Cardiac septum (tissue), 1 donor: Measurements from ENCODE around the gene EXOC8. TPM values are rescaled to one million over a fixed set of nuclear protein-coding genes. Genes with fewer than 3 reads are reported as not detected.

ENCODE experiments used
- DNase-seq: peaks from one replicate; pipeline ENCODE4 v3.0.0-alpha.2; 2020; ENCODE audit warnings: low spot score
- intact Hi-C: fragments of 100-400 bp; cut with DNase I; formaldehyde crosslinking; loops from one replicate; pipeline ENCODE4 v1.14.0; 2022
- total RNA-seq: library from RNA; stranded (reverse); fragmentation: NEBNext Ultra II Directional; extraction: Animal tissue kit (Norgen Biotek cat#: 25700); gene quantifications from one replicate; pipeline ENCODE4 v1.2.1, GENCODE V29; 2021
- donor health status: DM: no; HTN: no; CAD: no.

The EXOC8 gene
- total RNA-seq, 1 donor from 2014 or later: 11.5 TPM

- DNase-seq: no peak
- intact Hi-C loops: no loop called here
Measured at GRCh38 chr1:231324660-231325059, 13.0 kb downstream of the EXOC8 start.

GRCh38 chr1:231322880-231323530, 14.6 kb downstream of the EXOC8 start:
- intact Hi-C loops: no loop called here
- no peak for DNase-seq

GRCh38 chr1:231319080-231319479, 18.6 kb downstream of the EXOC8 start:
- intact Hi-C loops: no loop called here
- no peak for DNase-seq

GRCh38 chr1:231318568-231318967, 19.1 kb downstream of the EXOC8 start:
- no peak for DNase-seq
- intact Hi-C loops: no loop called here

- DNase-seq: no peak
Measured at GRCh38 chr1:231318015-231318355, 19.7 kb downstream of the EXOC8 start.

GRCh38 chr1:231317306-231318014, 20.2 kb downstream of the EXOC8 start:
- intact Hi-C loops: no loop called here
- DNase-seq: no peak

More at GRCh38 chr1:231318015-231318355, 19.7 kb downstream of the EXOC8 start:
- intact Hi-C loops: no loop called here

GRCh38 chr1:231315887-231316286, 21.8 kb downstream of the EXOC8 start:
- no peak for DNase-seq
- intact Hi-C loops: no loop called here

- no peak for DNase-seq
- intact Hi-C loops: no loop called here
Measured at GRCh38 chr1:231313661-231314060, 24.0 kb downstream of the EXOC8 start.

GRCh38 chr1:231312432-231312788, 25.2 kb downstream of the EXOC8 start:
- intact Hi-C loops: no loop called here
- no peak for DNase-seq

- intact Hi-C loops: no loop called here
Measured at GRCh38 chr1:231311720-231312431, 25.8 kb downstream of the EXOC8 start.

GRCh38 chr1:231310391-231310934, 27.2 kb downstream of the EXOC8 start:
- DNase-seq: no peak
- intact Hi-C loops: no loop called here

More at GRCh38 chr1:231311720-231312431, 25.8 kb downstream of the EXOC8 start:
- DNase-seq: no peak

GRCh38 chr1:231301990-231302389, 35.7 kb downstream of the EXOC8 start:
- no peak for DNase-seq
- intact Hi-C loops: no loop called here

- intact Hi-C loops: no loop called here
- peak; percentile 38 for DNase-seq
Measured at GRCh38 chr1:231295938-231296337, 41.7 kb downstream of the EXOC8 start.

GRCh38 chr1:231286603-231287002, 51.0 kb downstream of the EXOC8 start:
- intact Hi-C loops: no loop called here
- DNase-seq: no peak

- intact Hi-C loops: no loop called here
- DNase-seq: no peak
Measured at GRCh38 chr1:231284441-231284840, 53.2 kb downstream of the EXOC8 start.

Other genes starting within 250 kb of the EXOC8 start
- 0.24 TPM for gene TRIM67, start 175.8 kb downstream of the EXOC8 start, total RNA-seq
- 49.0 TPM for gene GNPAT, start 96.6 kb downstream of the EXOC8 start, total RNA-seq
- gene SPRTN, start 441 bp upstream of the EXOC8 start, total RNA-seq: 6.8 TPM
- 47.5 TPM for gene EGLN1, start 84.4 kb upstream of the EXOC8 start, total RNA-seq
- gene TSNAX, start 190.8 kb upstream of the EXOC8 start, total RNA-seq: 35.3 TPM